ENCODE data around the gene VPS37C.
"Not testable (repeated sequence)": the region's sequence is repeated elsewhere in the genome, so short reads cannot be mapped to it uniquely, and the experiment has no call there.

The VPS37C gene

DNA sequence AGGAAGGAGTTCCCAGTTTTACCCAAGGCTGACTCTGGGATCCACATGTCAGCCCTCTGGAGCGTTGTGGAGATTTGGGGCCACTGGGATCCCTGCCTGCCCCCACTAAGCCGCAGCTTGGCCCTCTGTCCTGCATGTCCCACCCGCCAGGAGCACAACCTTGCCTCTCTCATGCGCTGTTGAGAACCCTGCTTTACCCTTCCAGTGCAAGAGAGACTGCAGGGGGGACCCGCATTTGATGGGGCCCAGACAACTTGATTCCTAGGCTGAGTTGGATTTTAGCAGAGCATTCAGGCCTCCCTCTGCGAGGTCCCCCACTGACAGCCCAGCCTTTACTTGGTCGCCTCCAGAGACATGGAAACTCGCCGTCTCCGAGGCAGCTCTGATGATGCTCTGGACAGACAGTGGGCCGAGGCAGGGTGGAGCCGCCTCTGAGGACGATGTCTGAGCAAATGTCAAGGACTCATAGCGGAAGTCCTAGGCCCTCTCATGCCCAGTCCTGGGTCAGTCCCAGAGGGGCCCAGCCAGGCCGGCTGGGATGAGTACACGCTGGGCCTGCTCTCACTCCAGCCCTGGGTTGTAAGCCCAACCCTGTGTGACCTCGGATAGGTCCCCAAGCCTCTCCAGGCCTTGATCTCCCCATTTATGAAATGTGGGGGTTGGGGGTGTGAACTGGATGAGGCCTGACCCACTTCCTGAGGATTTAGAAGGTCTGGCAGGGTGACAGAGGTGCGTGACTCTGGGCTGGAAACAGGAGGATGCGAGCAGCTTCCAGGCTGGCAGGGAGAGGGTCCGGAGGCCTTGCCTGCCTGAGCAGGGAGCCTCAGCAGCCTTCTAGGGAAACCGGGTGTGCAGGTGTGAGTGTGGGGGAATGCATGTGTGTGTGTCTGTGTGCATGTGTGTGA lies 58.3 kb downstream of the VPS37C start:
- in situ Hi-C loops (cut with HindIII; ENCODE audit: low sequenced_read_pairs), result no loop called here

DNA sequence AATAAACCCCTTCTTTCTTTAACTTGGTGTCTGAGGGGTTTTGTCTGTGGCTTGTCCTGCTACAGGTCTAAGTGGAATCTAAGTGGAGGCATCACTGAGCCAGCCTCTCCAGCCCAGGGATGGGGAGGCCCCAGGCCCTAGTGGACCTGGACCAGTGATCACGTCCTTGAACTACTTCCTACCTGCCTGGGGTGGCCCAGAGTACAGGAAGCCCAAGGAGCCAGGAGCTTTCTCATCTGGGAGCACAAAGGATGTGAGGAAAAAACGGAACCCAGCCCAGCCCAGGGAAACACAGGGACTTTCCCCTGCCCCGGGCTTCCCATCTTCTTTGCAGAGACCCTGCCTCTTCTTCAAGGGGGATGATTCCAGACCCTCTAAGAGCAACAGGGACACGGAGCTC lies 62.4 kb downstream of the VPS37C start:
- in situ Hi-C loops (cut with HindIII; ENCODE audit: low sequenced_read_pairs), result no loop called here

- in situ Hi-C loops (cut with HindIII; ENCODE audit: low sequenced_read_pairs), result not testable (repeated sequence)
Observed at GRCh38 chr11:61098261-61098660, 63.0 kb downstream of the VPS37C start.

DNA sequence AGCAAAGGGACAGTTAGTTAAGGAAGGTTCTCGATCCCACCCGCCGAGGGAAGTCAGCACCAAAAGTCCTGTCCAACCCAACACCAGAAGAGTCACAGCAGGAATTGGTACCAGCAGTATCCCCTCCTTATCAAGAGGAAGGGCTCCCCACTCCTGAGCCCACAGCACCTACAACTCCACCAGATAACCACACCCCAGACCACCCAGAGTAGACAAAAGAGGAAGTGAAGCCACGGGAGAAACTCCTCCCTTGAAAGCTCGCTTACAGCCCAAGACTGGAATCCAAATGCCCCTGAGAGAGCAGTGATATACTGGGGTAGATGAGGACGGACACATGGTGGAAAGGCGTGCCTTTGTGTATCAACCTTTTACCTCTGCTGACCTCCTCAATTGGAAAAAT lies 66.2 kb downstream of the VPS37C start:
- in situ Hi-C loops (cut with HindIII; ENCODE audit: low sequenced_read_pairs), result no loop called here

DNA sequence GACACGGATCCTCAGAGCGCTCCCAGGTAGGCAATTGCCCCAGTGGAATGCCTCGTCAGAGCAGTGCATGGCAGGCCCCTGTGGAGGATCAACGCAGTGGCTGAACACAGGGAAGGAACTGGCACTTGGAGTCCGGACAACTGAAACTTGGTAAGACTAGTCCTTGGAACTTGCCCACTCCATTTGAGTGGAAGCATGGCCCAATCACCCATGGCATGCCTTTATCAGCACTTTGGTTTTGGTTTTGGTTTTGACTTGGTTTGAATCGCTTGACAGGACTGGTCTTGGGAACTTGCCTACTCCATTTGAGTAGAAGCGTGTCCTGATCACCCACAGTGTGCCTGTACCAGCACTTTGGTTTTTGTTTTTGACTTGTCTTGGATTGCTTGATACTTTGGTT lies 67.1 kb downstream of the VPS37C start:
- in situ Hi-C loops (cut with HindIII; ENCODE audit: low sequenced_read_pairs), result not testable (repeated sequence)

DNA sequence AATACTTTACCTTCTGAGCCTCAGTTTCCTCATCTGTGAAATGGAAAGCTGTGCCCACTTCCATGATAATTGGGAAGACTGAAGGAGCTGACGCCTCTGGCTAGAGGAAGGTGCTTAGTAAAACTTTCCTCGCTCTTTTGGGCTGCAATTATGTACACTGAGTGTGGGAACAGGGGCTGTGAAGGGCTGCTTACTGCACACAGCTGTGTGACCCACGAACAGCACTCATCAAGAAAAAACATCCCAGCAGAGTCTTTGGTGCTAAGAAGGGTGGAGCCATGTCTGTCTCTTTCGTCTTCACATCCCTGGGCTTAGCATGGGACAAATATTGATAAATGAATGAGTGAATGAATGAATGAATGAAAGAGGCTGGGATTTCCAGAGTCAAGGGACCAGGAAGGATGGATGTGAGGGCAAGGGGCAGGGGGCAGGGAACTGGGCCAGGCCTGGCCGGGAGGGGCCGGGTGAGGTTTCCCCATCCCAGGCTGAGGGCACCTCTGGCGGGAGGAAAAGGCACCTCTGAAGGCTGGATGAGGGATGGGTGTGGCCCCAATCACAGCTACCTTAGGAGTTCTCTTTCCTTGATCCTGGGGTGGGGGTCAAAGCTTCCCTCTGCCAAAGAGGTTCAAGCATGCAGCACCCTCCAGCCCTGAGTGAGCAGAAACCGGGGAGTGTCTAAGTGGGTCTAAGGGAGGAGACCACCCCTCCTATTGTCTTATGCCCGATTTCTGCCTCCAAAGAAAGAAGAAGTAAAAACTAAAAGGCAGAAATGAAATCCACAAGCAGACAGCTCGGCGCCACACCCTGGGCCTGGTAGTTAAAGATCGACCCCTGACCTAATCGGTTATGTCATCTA lies 68.1 kb downstream of the VPS37C start:
- in situ Hi-C loops (cut with HindIII; ENCODE audit: low sequenced_read_pairs), result no loop called here

- in situ Hi-C loops (cut with HindIII; ENCODE audit: low sequenced_read_pairs), result no loop called here
Observed at GRCh38 chr11:61092280-61092766, 68.9 kb downstream of the VPS37C start.

DNA sequence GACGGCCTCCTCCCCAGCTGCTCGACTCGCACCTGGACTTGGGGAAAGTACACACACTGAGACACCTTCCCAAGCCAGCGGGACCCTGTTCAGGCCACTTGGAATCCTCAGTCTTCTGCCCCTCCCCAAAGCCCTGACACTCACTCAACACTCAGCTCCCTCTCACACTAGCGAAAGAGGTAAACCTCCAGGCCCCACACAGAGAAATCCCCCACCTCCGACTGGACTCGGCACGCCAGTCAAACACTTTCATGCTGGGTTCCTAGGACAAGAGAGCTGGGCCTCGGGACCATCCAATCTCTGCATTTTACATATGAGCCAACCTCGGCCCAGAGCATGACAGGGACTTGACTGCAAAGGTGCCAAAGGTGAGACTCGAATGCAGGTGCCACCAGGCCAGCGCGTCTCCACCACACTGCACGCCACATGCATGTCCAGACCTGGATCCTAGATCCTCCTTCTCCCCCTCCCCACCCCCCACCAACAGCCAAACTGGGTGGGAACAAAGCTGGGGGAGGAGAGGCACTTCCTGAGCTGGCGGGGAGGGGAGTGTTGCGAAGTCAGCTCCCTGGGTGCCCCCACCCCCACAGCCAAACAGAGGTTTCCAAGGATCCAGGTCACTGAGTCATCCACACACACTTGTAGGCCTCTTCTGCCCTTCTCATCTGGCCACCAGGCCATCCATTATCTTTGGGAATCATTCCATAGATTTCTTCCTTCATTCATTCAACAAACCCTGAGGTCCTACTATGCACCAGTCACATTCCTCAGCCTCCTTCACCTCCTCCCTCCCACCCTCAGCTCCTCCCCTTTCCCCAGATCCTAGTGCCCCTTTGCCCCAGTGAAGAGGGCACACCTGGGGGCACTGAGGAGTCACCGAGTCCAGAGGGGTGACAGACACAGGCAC lies 69.6 kb downstream of the VPS37C start:
- in situ Hi-C loops (cut with HindIII; ENCODE audit: low sequenced_read_pairs), result no loop called here

- in situ Hi-C loops (cut with HindIII; ENCODE audit: low sequenced_read_pairs), result no loop called here
Observed at GRCh38 chr11:61090982-61091372, 70.2 kb downstream of the VPS37C start.

DNA sequence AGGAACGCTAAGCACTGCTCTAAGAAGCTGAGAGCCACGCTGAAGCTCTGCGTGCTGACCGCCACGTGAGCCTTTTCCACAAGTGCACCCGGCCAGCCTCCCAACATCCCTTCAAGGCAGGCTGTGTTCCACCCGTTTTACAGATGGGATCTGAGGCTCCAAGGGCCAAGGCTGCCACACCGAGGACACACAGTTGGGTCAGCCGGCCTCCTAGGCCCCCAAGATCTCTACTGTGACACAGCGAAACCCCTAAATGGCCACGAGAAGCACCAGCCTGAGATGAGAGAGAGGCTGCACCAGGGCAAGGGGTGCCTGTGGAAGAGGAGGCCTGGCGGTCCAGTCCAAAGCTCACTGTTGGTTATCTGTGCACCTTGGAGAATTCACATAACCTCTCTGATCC lies 70.7 kb downstream of the VPS37C start:
- in situ Hi-C loops (cut with HindIII; ENCODE audit: low sequenced_read_pairs), result no loop called here

- in situ Hi-C loops (cut with HindIII; ENCODE audit: low sequenced_read_pairs), result no loop called here
Observed at GRCh38 chr11:61089806-61090491, 71.3 kb downstream of the VPS37C start.

DNA sequence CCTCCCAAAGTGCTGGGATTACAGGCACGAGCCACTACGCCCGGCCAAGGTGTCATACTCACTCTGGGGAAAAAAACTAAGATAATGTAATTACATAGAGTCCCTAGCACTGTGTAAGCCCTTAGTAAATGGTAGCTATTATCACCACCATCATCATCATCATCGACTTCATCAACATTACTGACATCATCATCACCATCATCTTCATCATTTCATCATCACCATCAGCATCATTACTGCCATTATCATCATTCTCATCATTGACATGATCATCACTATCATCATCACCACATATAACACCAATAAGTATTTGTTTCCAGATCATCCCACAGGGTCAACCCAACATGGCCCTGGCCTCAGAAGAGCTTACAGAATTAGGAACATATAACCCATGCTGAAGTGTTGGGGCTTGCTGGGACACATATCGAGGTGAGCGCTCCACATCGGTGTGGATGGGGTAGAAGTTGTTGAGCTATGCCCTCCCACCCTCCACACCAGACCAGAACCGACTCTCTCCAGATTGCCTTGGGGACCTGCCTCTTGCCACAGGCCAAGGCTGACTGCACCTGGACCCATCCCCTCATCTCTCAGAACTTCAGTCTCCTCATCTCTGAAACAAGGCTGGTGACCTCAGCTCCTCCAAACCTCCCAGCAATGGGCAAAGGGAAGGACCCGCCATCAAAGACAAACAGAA lies 73.7 kb downstream of the VPS37C start:
- in situ Hi-C loops (cut with HindIII; ENCODE audit: low sequenced_read_pairs), result no loop called here

DNA sequence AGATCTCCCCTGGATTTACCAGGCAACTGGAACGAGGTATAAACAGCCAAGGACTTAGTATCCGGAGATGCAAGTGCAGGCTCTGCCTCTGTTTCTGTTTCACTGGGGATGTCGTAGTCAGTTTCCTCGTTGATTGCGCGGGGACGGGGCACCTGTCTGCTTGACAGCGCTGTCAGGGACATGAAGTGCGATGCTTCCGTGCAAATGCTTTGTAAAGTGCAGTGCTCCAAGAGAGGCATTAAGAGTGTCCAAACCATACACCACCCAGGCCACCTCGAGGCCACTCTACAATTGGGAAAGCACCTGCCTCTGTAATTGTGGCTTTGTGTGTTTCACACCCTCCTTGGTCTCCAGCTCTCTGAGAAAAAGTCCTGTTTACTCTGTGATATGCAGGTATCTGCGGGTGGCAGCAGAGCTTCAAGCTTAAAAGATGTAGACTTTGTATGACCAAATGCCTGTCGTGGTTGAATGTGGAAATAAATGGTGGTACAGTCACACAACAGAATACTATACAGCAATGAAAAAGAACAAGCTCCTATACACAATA lies 77.6 kb downstream of the VPS37C start:
- in situ Hi-C loops (cut with HindIII; ENCODE audit: low sequenced_read_pairs), result no loop called here

DNA sequence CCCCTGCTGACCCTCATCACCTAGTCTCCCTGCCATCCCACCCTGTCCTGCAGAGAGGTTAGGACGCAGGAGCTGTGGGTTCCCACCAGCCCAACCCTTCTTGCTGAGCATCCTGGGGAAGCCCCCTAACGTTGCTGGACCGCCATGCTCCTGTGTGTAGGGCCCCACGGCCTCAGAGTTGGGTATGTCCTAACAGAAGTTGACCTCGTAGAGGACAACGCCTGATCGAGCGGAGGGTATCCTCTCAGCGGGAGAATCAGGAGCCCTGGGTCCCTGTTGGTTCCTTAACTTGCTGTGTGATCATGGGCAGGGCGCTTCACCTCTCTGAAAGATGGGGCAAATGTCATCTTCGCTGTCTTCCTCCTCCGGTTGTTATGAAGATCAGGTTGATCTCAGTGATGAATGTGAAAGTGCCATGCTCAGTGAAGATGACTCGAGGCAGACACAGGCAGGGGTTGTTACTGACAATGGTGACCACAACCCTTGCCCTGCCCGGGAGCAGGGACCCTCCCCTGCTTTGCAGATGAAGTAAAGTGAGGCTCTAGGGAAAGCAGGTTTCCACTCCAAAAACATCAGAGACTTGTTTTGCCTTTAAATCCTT lies 78.2 kb downstream of the VPS37C start:
- in situ Hi-C loops (cut with HindIII; ENCODE audit: low sequenced_read_pairs), result no loop called here

DNA sequence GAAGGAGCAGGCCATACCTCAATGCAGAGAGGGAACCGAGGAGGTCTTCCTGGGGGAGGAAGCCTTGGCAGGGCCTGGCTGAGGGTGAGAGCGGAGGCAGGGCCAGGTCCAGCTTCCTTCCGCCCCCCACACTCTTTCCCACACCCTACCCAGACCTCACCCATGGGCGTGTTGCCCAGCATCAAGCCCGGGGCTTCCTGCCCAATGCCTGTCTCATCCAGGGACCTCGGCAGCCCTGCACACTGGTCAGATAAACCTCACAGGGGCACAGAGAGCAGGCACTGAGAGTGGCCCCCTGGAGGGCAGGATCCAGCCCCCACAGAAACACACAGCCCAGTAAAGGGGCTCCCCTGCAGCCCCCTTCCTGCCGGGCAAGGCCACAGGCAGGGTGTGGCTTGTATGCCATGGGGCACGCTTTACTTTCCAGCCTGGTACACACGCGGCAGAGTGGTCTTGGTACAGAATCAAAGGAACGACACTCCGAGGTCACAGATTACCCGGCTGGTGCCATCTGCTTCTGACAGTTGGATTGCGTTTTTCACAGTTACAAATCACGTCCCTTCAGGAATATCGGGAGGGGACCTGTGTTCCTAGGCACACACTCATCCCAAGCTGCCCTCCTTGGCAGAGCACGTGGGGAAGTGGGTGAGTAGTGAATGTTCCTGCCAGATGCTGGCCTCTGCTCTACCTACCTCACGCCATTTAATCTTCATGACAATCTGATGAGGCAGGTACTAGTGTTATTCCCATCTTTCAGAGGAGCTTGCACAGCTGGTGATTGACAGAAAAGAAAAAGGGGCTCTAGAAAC lies 79.0 kb downstream of the VPS37C start:
- in situ Hi-C loops (cut with HindIII; ENCODE audit: low sequenced_read_pairs), result no loop called here

DNA sequence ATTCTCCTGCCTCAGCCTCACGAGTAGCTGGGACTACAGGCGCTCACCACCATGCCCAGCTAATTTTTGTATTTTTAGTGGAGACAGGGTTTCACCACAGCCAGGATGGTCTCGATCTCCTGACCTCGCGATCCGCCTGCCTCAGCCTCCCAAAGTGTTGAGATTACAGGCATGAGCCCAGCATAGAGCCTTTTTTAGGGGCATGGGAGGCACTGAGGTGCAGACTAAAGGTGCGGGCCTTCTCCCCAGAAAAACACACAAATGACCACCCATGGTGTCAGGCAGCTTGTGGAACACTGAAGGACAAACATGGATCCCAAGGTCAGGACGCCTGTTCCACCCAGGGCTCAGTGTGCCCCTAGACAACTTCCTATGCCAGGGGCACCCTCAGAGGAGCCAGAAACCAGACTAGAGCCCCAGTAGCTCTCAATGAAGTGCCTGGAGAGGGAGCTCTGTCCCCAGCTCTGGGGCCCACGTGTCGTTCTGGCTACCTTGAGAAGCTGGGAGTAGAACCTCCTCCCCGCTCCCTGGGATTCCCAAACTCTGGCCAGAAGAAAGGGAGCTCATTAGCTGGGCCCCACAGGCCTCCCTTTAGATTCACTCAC lies 80.1 kb downstream of the VPS37C start:
- in situ Hi-C loops (cut with HindIII; ENCODE audit: low sequenced_read_pairs), result no loop called here

- in situ Hi-C loops (cut with HindIII; ENCODE audit: low sequenced_read_pairs), result no loop called here
Observed at GRCh38 chr11:61080526-61080925, 80.7 kb downstream of the VPS37C start.

Data from DLD1 (cell line).